Gastroesophageal sphincter (tissue), 3 donors: ENCODE results near the gene GSTK1.

Experiments used
- EP300 ChIP-seq: sonication (generic); formaldehyde crosslinking; IDR thresholded peaks from one replicate; pipeline ENCODE4 v1.6.1; 2017; ENCODE audit warnings: antibody characterized with exemption, mild to moderate bottlenecking
- POLR2AphosphoS5 ChIP-seq: sonication (generic); formaldehyde crosslinking; IDR thresholded peaks from one replicate; pipeline ENCODE4 v1.6.1; 2017; ENCODE audit warnings: antibody characterized with exemption
- TF ChIP-seq, protein P1 (sequence below), 4 experiments: fragments of 200-600 bp in 2 of 4; fragments of 450-650 bp in 2 of 4; sonication (generic) in 1 of 4; IDR thresholded peaks; one replicate each; pipeline ENCODE4 v1.5.1; 2017 to 2019; ENCODE audit warnings: antibody characterized with exemption in 4 of 4, mild to moderate bottlenecking in 2 of 4, moderate library complexity in 2 of 4

DNA sequence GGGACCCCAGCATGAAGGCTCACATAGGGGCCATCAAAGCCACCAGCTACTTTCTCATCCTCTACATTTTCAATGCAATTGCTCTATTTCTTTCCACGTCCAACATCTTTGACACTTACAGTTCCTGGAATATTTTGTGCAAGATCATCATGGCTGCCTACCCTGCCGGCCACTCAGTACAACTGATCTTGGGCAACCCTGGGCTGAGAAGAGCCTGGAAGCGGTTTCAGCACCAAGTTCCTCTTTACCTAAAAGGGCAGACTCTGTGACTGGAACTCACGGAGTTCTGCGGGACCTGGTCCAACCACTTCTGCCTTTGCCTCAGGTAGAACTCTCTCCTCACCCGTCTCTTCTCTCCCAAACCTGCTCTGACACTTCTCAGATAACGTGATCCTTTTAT is 40.5 kb upstream of the GSTK1 start:
- TF ChIP-seq POLR2AphosphoS5 (no peak), EP300 (no peak)
- TF ChIP-seq, protein P1, sequence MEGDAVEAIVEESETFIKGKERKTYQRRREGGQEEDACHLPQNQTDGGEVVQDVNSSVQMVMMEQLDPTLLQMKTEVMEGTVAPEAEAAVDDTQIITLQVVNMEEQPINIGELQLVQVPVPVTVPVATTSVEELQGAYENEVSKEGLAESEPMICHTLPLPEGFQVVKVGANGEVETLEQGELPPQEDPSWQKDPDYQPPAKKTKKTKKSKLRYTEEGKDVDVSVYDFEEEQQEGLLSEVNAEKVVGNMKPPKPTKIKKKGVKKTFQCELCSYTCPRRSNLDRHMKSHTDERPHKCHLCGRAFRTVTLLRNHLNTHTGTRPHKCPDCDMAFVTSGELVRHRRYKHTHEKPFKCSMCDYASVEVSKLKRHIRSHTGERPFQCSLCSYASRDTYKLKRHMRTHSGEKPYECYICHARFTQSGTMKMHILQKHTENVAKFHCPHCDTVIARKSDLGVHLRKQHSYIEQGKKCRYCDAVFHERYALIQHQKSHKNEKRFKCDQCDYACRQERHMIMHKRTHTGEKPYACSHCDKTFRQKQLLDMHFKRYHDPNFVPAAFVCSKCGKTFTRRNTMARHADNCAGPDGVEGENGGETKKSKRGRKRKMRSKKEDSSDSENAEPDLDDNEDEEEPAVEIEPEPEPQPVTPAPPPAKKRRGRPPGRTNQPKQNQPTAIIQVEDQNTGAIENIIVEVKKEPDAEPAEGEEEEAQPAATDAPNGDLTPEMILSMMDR (IDR thresholded peaks at IDR 0.05) = no peak
